ENCODE results near the gene BANP. TPM values are rescaled to one million over a fixed set of nuclear protein-coding genes. Genes with fewer than 3 reads are reported as not detected.

Gene BANP
- total and polyA plus RNA-seq, 2 donors, result 27.0 to 29.7 TPM

GRCh38 chr16:87945351-87946042 lies 5.7 kb upstream of the BANP start:
- Histone ChIP-seq H3K4me1 (ENCODE audit: control insufficient read depth in 2 of 2, insufficient read depth in 2 of 2, low read length in 2 of 2) (peaks cover 7 to 23% of the 10 kb centered on the region in 2 donors), H3K9me3 (ENCODE audit: control insufficient read depth in 2 of 2, insufficient read depth in 1 of 2, low read length in 1 of 2) (no peaks in the 10 kb centered on the region), H3K27me3 (ENCODE audit: control insufficient read depth in 2 of 2, insufficient read depth in 1 of 2, low read length in 1 of 2) (peaks cover 0 to 3% of the 10 kb centered on the region in 2 donors), H3K27ac (ENCODE audit: low read depth in 1 of 2, low read length in 1 of 2) (no peak overlapping the region), H3K36me3 (ENCODE audit: control insufficient read depth in 2 of 2, insufficient read depth in 2 of 2, low read length in 1 of 2) (no peaks in the 10 kb centered on the region), H3K4me3 (ENCODE audit: low read length in 2 of 2) (peak overlapping the region; percentile 32 to 42)
- 44% methylated on average over 22 of the region's 22 CpGs for WGBS
- peak in 3 of 9 donors; percentile 42 to 65 (median 57) for DNase-seq (ENCODE audit: low read depth in 6 of 9, low spot score in 9 of 9)

- no peak for DNase-seq (ENCODE audit: low read depth in 6 of 9, low spot score in 9 of 9)
- Histone ChIP-seq H3K36me3 (ENCODE audit: control insufficient read depth in 2 of 2, insufficient read depth in 2 of 2, low read length in 1 of 2) (no peaks in the 10 kb centered on the region), H3K9me3 (ENCODE audit: control insufficient read depth in 2 of 2, insufficient read depth in 1 of 2, low read length in 1 of 2) (no peaks in the 10 kb centered on the region), H3K27ac (ENCODE audit: low read depth in 1 of 2, low read length in 1 of 2) (no peak overlapping the region), H3K4me3 (ENCODE audit: low read length in 2 of 2) (no peak overlapping the region), H3K27me3 (ENCODE audit: control insufficient read depth in 2 of 2, insufficient read depth in 1 of 2, low read length in 1 of 2) (peaks cover 0 to 3% of the 10 kb centered on the region in 2 donors), H3K4me1 (ENCODE audit: control insufficient read depth in 2 of 2, insufficient read depth in 2 of 2, low read length in 2 of 2) (peaks cover 7 to 25% of the 10 kb centered on the region in 2 donors)
- 97% methylated on average over 14 of the region's 14 CpGs for WGBS
Measured at GRCh38 chr16:87946596-87947347, 4.5 kb upstream of the BANP start.

- H3K4me3 ChIP-seq (ENCODE audit: low read length in 2 of 2), result no peak overlapping the region
- WGBS, result 94% methylated on average over 22 of the region's 22 CpGs
- peaks cover 13 to 31% of the 10 kb centered on the region in 2 donors for H3K4me1 ChIP-seq (ENCODE audit: control insufficient read depth in 2 of 2, insufficient read depth in 2 of 2, low read length in 2 of 2)
- H3K9me3 ChIP-seq (ENCODE audit: control insufficient read depth in 2 of 2, insufficient read depth in 1 of 2, low read length in 1 of 2), result no peaks in the 10 kb centered on the region
- H3K27me3 ChIP-seq (ENCODE audit: control insufficient read depth in 2 of 2, insufficient read depth in 1 of 2, low read length in 1 of 2), result peaks cover 0 to 3% of the 10 kb centered on the region in 2 donors
- DNase-seq (ENCODE audit: low read depth in 6 of 9, low spot score in 9 of 9), result no peak
- H3K36me3 ChIP-seq (ENCODE audit: control insufficient read depth in 2 of 2, insufficient read depth in 2 of 2, low read length in 1 of 2), result no peaks in the 10 kb centered on the region
- peak overlapping the region; percentile 6 to 75 for H3K27ac ChIP-seq (ENCODE audit: low read depth in 1 of 2, low read length in 1 of 2)
Measured at GRCh38 chr16:87947356-87948118, 3.7 kb upstream of the BANP start.

- peak in 1 of 9 donors; percentile 56 for DNase-seq (ENCODE audit: low read depth in 6 of 9, low spot score in 9 of 9)
- peak overlapping the region; percentile 55 to 75 for H3K27ac ChIP-seq (ENCODE audit: low read depth in 1 of 2, low read length in 1 of 2)
- H3K9me3 ChIP-seq (ENCODE audit: control insufficient read depth in 2 of 2, insufficient read depth in 1 of 2, low read length in 1 of 2), result no peaks in the 10 kb centered on the region
- H3K27me3 ChIP-seq (ENCODE audit: control insufficient read depth in 2 of 2, insufficient read depth in 1 of 2, low read length in 1 of 2), result peaks cover 0 to 3% of the 10 kb centered on the region in 2 donors
- H3K36me3 ChIP-seq (ENCODE audit: control insufficient read depth in 2 of 2, insufficient read depth in 2 of 2, low read length in 1 of 2), result peaks cover under 1 to 2% of the 10 kb centered on the region in 2 donors
- 32% methylated on average over 10 of the region's 12 CpGs for WGBS
- H3K4me3 ChIP-seq (ENCODE audit: low read length in 2 of 2), result no peak overlapping the region
- H3K4me1 ChIP-seq (ENCODE audit: control insufficient read depth in 2 of 2, insufficient read depth in 2 of 2, low read length in 2 of 2), result peaks cover 17 to 37% of the 10 kb centered on the region in 2 donors
Measured at GRCh38 chr16:87948119-87948545, 3.1 kb upstream of the BANP start.

GRCh38 chr16:87948735-87949070 lies 2.5 kb upstream of the BANP start:
- peaks cover 0 to 3% of the 10 kb centered on the region in 2 donors for H3K27me3 ChIP-seq (ENCODE audit: control insufficient read depth in 2 of 2, insufficient read depth in 1 of 2, low read length in 1 of 2)
- H3K9me3 ChIP-seq (ENCODE audit: control insufficient read depth in 2 of 2, insufficient read depth in 1 of 2, low read length in 1 of 2), result no peaks in the 10 kb centered on the region
- H3K4me1 ChIP-seq (ENCODE audit: control insufficient read depth in 2 of 2, insufficient read depth in 2 of 2, low read length in 2 of 2), result peaks cover 20 to 42% of the 10 kb centered on the region in 2 donors
- H3K27ac ChIP-seq (ENCODE audit: low read depth in 1 of 2, low read length in 1 of 2), result peak overlapping the region in 1 of 2 donors; percentile 75
- no peak for DNase-seq (ENCODE audit: low read depth in 6 of 9, low spot score in 9 of 9)
- H3K4me3 ChIP-seq (ENCODE audit: low read length in 2 of 2), result no peak overlapping the region
- over 99% methylated on average over 5 of the region's 5 CpGs for WGBS
- H3K36me3 ChIP-seq (ENCODE audit: control insufficient read depth in 2 of 2, insufficient read depth in 2 of 2, low read length in 1 of 2), result peaks cover 5 to 6% of the 10 kb centered on the region in 2 donors

- H3K36me3 ChIP-seq (ENCODE audit: control insufficient read depth in 2 of 2, insufficient read depth in 2 of 2, low read length in 1 of 2), result peaks cover 6 to 11% of the 10 kb centered on the region in 2 donors
- WGBS, result 97% methylated on average over 16 of the region's 16 CpGs
- no peaks in the 10 kb centered on the region for H3K9me3 ChIP-seq (ENCODE audit: control insufficient read depth in 2 of 2, insufficient read depth in 1 of 2, low read length in 1 of 2)
- H3K27me3 ChIP-seq (ENCODE audit: control insufficient read depth in 2 of 2, insufficient read depth in 1 of 2, low read length in 1 of 2), result peaks cover 0 to 3% of the 10 kb centered on the region in 2 donors
- no peak for DNase-seq (ENCODE audit: low read depth in 6 of 9, low spot score in 9 of 9)
- no peak overlapping the region for H3K27ac ChIP-seq (ENCODE audit: low read depth in 1 of 2, low read length in 1 of 2)
- peaks cover 20 to 46% of the 10 kb centered on the region in 2 donors for H3K4me1 ChIP-seq (ENCODE audit: control insufficient read depth in 2 of 2, insufficient read depth in 2 of 2, low read length in 2 of 2)
- H3K4me3 ChIP-seq (ENCODE audit: low read length in 2 of 2), result no peak overlapping the region
Measured at GRCh38 chr16:87949071-87949744, 2.0 kb upstream of the BANP start.

GRCh38 chr16:87951552-87952538 lies 611 bp downstream of the BANP start:
- WGBS, result 4% methylated on average over 82 of the region's 82 CpGs
- H3K27ac ChIP-seq (ENCODE audit: low read depth in 1 of 2, low read length in 1 of 2), result peak overlapping the region; percentile 89 to 95
- no peaks in the 10 kb centered on the region for H3K9me3 ChIP-seq (ENCODE audit: control insufficient read depth in 2 of 2, insufficient read depth in 1 of 2, low read length in 1 of 2)
- peak overlapping the region; percentile 73 to 90 for H3K4me3 ChIP-seq (ENCODE audit: low read length in 2 of 2)
- H3K27me3 ChIP-seq (ENCODE audit: control insufficient read depth in 2 of 2, insufficient read depth in 1 of 2, low read length in 1 of 2), result no peaks in the 10 kb centered on the region
- peaks cover 16 to 28% of the 10 kb centered on the region in 2 donors for H3K36me3 ChIP-seq (ENCODE audit: control insufficient read depth in 2 of 2, insufficient read depth in 2 of 2, low read length in 1 of 2)
- peaks cover 32 to 64% of the 10 kb centered on the region in 2 donors for H3K4me1 ChIP-seq (ENCODE audit: control insufficient read depth in 2 of 2, insufficient read depth in 2 of 2, low read length in 2 of 2)
- DNase-seq (ENCODE audit: low read depth in 6 of 9, low spot score in 9 of 9), result peak in 2 of 9 donors; percentile 43 to 69

GRCh38 chr16:87952751-87953150 lies 1.5 kb downstream of the BANP start:
- Histone ChIP-seq H3K9me3 (ENCODE audit: control insufficient read depth in 2 of 2, insufficient read depth in 1 of 2, low read length in 1 of 2) (no peaks in the 10 kb centered on the region), H3K27ac (ENCODE audit: low read depth in 1 of 2, low read length in 1 of 2) (peak overlapping the region in 1 of 2 donors; percentile 89), H3K4me1 (ENCODE audit: control insufficient read depth in 2 of 2, insufficient read depth in 2 of 2, low read length in 2 of 2) (peaks cover 40 to 68% of the 10 kb centered on the region in 2 donors), H3K36me3 (ENCODE audit: control insufficient read depth in 2 of 2, insufficient read depth in 2 of 2, low read length in 1 of 2) (peaks cover 22 to 28% of the 10 kb centered on the region in 2 donors), H3K27me3 (ENCODE audit: control insufficient read depth in 2 of 2, insufficient read depth in 1 of 2, low read length in 1 of 2) (no peaks in the 10 kb centered on the region), H3K4me3 (ENCODE audit: low read length in 2 of 2) (peak overlapping the region in 1 of 2 donors; percentile 73)
- no peak for DNase-seq (ENCODE audit: low read depth in 6 of 9, low spot score in 9 of 9)
- WGBS, result 98% methylated on average over 16 of the region's 16 CpGs
